ENCODE measurements around the gene MYO9B. TPM values are rescaled to one million over a fixed set of nuclear protein-coding genes. Genes with fewer than 3 reads are reported as not detected.

MYO9B gene
- total and polyA plus RNA-seq, 3 experiments from 2014 or later = 24.9 to 108 (median 104) TPM

- H3K4me1 Mint-ChIP-seq = peaks cover 7 to 13% (median 8%) of the 10 kb centered on the region in 3 donors
- H3K27me3 Mint-ChIP-seq = no peaks in the 10 kb centered on the region
- no peaks in the 10 kb centered on the region for H3K36me3 ChIP-seq (ENCODE audit: insufficient read depth, low read length)
- no peaks in the 10 kb centered on the region for H3K27me3 ChIP-seq (ENCODE audit: insufficient read depth, low read length, poor library complexity, severe bottlenecking)
- H3K4me3 ChIP-seq (ENCODE audit: low read length) = no peak overlapping the region
- H3K4me1 ChIP-seq (ENCODE audit: insufficient read depth, low read length) = peaks cover 7% of the 10 kb centered on the region
- no peak overlapping the region for H3K27ac ChIP-seq (ENCODE audit: low read depth, low read length)
- no peaks in the 10 kb centered on the region for H3K9me3 ChIP-seq (ENCODE audit: low read length)
- peak overlapping the region in 4 of 8 donors; percentile 0 to 43 (median 3) for H3K27ac Mint-ChIP-seq
- H3K4me3 Mint-ChIP-seq = no peak overlapping the region
- H3K9me3 Mint-ChIP-seq = no peaks in the 10 kb centered on the region
- no peaks in the 10 kb centered on the region for H3K36me3 Mint-ChIP-seq
- POLR2A ChIA-PET = no interaction called here
- CTCF ChIA-PET = interaction anchor here (0.6 to 11.2 kb wide), 19 partner anchors 10 to 195 kb away, joined by 3 to 93 read pairs (median 4); partner anchors contain the start of genes ANKLE1 and USE1
- peak; percentile 80 to 92 (median 82) for DNase-seq
Observed at GRCh38 chr19:17260842-17261325, 185.3 kb downstream of the MYO9B start.

GRCh38 chr19:17262557-17262956 lies 187.0 kb downstream of the MYO9B start:
- Mint-ChIP-seq H3K4me1 (peaks cover 15 to 24% (median 18%) of the 10 kb centered on the region in 3 donors), H3K27ac (no peak overlapping the region), H3K27me3 (no peaks in the 10 kb centered on the region), H3K4me3 (no peak overlapping the region), H3K9me3 (no peaks in the 10 kb centered on the region), H3K36me3 (peaks cover 0 to 4% (median 0%) of the 10 kb centered on the region in 3 donors)
- Histone ChIP-seq H3K9me3 (ENCODE audit: low read length) (no peaks in the 10 kb centered on the region), H3K4me1 (ENCODE audit: insufficient read depth, low read length) (peaks cover 13% of the 10 kb centered on the region), H3K27me3 (ENCODE audit: insufficient read depth, low read length, poor library complexity, severe bottlenecking) (no peaks in the 10 kb centered on the region), H3K4me3 (ENCODE audit: low read length) (no peak overlapping the region), H3K36me3 (ENCODE audit: insufficient read depth, low read length) (no peaks in the 10 kb centered on the region), H3K27ac (ENCODE audit: low read depth, low read length) (no peak overlapping the region)
- ChIA-PET CTCF (interaction anchor here (0.5 to 11.2 kb wide), 3 partner anchors 13 to 133 kb away, joined by 3 to 93 read pairs (median 7); partner anchors contain the start of gene ANKLE1), POLR2A (no interaction called here)
- DNase-seq = no peak

Other genes starting within 250 kb of the MYO9B start
- gene SIN3B, start 246.4 kb upstream of the MYO9B start, total RNA-seq = 10 to 100 TPM; 32.9 to 34.8 TPM
- 5.0 TPM for gene SIN3B, start 246.4 kb upstream of the MYO9B start, polyA plus RNA-seq
- gene F2RL3, start 186.8 kb upstream of the MYO9B start, total RNA-seq = not detected
- not detected for gene F2RL3, start 186.8 kb upstream of the MYO9B start, polyA plus RNA-seq
- under 1 TPM; 0.07 to 0.18 TPM for gene CPAMD8, start 49.0 kb upstream of the MYO9B start, total RNA-seq
- gene CPAMD8, start 49.0 kb upstream of the MYO9B start, polyA plus RNA-seq = 0.74 TPM
- gene HAUS8, start 325 bp upstream of the MYO9B start, total RNA-seq = 10 to 100 TPM; 33.4 to 36.4 TPM
- 9.7 TPM for gene HAUS8, start 325 bp upstream of the MYO9B start, polyA plus RNA-seq
- 10 to 100 TPM; 31.9 to 35.4 TPM for gene USE1, start 139.6 kb downstream of the MYO9B start, total RNA-seq
- gene USE1, start 139.6 kb downstream of the MYO9B start, polyA plus RNA-seq = 33.6 TPM
- 10 to 100 TPM; 15.0 to 16.8 TPM for gene OCEL1, start 150.4 kb downstream of the MYO9B start, total RNA-seq
- 35.5 TPM for gene OCEL1, start 150.4 kb downstream of the MYO9B start, polyA plus RNA-seq
- 1 to 10 TPM; 7.4 to 7.8 TPM for gene NR2F6, start 170.1 kb downstream of the MYO9B start, total RNA-seq
- gene NR2F6, start 170.1 kb downstream of the MYO9B start, polyA plus RNA-seq = 0.94 TPM
- gene USHBP1, start 189.0 kb downstream of the MYO9B start, total RNA-seq = under 1 TPM; 0.07 to 0.27 TPM
- not detected for gene USHBP1, start 189.0 kb downstream of the MYO9B start, polyA plus RNA-seq
- 100 to 1,000 TPM; 124 to 132 TPM for gene BABAM1, start 191.7 kb downstream of the MYO9B start, total RNA-seq
- gene BABAM1, start 191.7 kb downstream of the MYO9B start, polyA plus RNA-seq = 114 TPM
- gene ANKLE1, start 206.1 kb downstream of the MYO9B start, total RNA-seq = 10 to 100 TPM; 15.2 to 16.2 TPM
- 0.47 TPM for gene ANKLE1, start 206.1 kb downstream of the MYO9B start, polyA plus RNA-seq
- gene ABHD8, start 227.6 kb downstream of the MYO9B start, total RNA-seq = 1 to 10 TPM; 5.2 to 6.0 TPM
- 8.3 TPM for gene ABHD8, start 227.6 kb downstream of the MYO9B start, polyA plus RNA-seq
- gene MRPL34, start 230.1 kb downstream of the MYO9B start, total RNA-seq = 100 to 1,000 TPM; 136 to 138 TPM
- gene MRPL34, start 230.1 kb downstream of the MYO9B start, polyA plus RNA-seq = 227 TPM
- 10 to 100 TPM; 47.9 to 51.1 TPM for gene DDA1, start 233.8 kb downstream of the MYO9B start, total RNA-seq
- 34.7 TPM for gene DDA1, start 233.8 kb downstream of the MYO9B start, polyA plus RNA-seq

All from CD8-positive, alpha-beta memory T cell (primary cell).